Measurements from ENCODE around the gene ADGRL1.

The ADGRL1 gene

DNA sequence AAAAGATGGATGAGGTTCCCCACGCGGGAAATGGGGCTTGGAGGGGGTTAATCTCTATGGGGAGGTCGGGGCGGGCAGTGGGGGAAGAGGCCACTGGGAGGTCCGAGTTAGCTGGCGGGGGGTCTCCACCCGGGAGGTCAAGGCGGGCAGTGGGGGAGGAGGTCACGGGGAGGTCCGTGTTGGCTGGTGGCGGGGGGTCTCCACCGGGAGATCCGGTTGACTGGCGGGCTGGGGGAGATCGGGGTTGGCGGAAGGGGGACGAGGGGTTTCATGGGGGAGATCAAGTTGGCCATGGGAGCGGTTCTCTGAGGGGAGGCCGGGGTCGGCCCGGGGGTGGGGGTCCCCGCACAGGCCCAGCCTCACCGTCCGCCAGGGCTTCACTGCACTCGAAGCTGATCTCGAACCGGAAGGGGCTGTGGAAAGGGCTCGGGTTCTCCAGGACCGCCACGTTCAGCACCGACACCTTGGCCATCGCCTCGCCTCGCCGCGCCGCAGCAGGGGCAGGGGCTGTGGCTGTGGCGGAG, 69.9 kb downstream of the ADGRL1 start:
- DNase-seq = no peak

DNA sequence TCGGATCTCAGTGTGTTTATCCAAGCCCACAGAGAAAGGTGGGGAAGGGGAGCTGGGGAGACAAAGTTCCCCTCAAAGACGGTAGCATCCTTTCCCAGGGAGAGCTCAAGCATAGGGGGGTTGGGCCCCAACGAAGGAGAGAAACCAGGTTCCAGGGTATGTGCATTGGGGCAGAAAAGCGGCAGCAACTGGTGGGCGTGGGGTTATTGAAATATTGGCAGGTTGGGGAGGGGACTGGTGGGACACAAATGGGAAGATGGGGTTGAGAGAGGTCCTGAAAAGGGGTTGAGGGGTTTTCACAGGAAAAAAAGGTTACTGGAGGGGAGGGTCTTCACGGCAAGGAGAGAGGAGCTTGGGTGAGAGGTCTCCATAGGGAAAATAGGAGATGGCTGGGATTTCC, 70.6 kb downstream of the ADGRL1 start:
- DNase-seq = no peak

DNA sequence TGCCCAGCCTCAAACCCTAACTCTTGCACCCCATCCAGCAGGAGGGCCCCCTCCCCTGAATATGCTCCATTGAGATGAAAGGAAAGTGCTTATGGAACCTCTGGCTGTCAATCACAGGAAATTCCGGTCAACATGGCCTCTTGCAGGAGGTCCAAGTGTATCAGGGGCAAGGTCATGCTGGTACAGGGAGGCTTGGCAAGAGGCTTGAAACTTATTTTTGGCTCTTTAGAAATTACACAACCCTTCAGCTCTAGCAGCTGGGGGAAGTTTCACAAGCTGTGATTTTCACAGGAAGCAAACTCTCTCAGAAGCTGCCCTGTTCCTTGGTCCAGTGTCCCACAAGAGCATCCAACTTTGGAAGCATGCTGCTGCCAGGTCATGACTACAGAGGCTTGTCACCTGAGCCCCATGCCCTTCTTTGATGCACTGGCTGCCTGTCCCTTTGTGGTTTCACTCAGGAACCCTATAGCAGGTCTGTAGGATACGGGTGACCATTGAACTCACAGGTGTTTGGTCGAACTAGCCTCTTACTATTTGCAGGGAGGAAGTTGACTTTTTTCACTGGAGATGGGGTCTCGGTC, 78.0 kb downstream of the ADGRL1 start:
- DNase-seq = no peak

DNA sequence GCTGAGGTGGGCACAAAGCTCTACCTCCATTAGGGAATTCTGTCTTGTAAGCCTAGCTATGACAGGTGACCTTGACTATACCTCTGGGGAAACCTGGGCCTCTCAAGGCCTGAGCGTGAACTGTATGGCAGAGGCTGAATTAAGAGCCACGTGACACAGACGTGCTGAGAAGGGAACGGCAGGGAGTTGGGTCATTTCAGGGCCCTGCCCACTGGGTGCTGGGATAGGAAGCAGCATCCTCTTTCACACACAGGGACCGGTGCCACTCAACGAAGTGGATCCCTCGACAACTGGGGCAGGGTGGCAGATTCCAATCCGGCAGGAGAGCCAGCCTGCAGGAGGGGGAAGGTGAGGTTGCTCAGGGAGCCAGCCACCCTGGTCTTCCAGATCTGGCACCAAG, 78.8 kb downstream of the ADGRL1 start:
- no peak for DNase-seq

DNA sequence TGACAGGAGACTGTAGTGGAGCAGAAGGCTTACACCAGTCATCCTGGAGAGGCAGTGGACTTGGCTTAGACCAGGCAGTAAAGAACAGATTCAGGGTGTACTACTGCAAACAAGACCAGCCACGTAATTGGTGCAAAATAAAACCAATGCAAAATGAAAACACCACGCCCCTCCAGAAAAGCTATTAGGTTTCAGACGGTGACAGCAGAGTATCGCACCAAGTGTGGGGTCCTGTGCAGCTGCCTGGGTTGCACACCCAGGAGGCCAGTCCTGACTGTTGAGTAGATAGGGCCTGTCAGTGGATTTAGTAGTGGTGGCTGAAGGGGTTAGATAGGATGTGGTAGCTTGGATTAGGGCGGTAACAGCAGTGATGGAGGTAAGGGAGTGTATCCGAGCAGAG, 83.0 kb downstream of the ADGRL1 start:
- DNase-seq = no peak

DNA sequence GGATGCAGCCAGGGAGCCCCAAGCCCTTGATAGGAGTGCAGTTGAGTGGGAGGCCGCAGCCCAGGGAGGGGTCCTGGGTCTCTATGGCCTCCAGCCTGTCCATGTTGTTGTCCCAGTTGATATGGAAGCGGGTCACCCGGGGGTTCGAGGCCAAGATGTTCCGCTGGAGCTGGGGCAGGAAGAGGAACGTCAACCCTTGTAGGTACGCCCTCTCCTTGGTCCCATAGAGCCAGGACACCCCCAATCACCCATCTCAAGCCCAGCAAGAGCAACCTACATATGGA, 85.5 kb downstream of the ADGRL1 start:
- no peak for DNase-seq

DNA sequence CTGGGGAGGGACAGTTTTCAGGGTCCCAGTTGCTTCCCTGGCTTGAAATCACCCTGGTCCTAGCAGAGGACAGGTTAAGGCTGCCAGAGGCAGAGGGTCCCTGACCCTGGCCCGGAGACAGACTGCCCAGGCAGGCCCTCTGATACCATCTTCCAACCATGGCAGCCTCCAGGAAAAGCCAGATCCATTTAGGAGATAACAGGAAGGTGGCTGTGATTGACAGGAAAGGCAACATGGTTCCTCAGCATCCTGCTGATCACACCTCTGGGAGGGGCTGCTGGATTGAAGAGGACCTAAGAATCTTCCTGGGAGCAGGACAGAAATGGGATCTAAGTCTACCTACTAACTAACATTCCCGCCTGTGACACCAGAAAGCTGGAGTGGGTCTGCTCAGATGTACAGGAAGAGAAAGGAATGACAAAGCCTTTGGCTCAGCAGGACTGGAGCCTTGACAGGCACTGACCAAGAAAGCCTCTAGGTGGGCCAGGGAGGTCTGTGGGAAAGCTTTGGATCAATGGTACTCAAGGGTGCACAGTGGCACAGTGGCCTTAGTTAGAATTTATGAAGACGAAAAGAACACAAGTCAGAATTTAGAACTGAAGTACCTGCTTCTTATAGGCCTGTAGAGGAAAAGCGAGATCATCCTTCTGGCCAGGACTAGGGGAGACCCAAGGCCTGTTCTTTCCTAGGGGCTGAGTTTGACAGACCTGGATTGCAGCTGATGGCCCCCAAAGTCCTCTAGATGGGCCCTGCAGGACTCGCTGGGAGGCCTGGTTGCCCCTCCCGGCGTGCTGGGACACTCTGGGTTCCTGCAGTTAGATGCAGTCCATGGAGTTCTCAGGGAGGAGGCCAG, 86.1 kb downstream of the ADGRL1 start:
- no peak for DNase-seq

DNA sequence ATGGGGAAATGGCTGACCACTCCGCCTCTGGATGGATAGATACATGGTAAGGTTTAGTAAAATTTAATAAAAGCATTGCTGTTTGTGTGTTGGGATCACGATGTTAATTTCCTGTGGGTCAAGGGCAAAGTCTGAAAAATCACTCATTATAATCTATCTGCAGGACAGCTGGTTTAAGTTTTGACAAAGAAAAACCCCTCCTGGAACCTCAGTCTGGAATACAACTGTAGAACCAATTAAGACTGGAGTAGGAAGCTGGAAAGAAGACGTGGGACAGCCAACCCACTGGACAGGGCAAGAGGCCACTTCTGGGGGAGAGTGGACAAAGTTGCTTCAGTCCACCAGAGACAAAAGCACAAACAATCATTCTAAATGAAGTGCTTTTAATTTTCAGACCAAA, 86.8 kb downstream of the ADGRL1 start:
- no peak for DNase-seq

DNA sequence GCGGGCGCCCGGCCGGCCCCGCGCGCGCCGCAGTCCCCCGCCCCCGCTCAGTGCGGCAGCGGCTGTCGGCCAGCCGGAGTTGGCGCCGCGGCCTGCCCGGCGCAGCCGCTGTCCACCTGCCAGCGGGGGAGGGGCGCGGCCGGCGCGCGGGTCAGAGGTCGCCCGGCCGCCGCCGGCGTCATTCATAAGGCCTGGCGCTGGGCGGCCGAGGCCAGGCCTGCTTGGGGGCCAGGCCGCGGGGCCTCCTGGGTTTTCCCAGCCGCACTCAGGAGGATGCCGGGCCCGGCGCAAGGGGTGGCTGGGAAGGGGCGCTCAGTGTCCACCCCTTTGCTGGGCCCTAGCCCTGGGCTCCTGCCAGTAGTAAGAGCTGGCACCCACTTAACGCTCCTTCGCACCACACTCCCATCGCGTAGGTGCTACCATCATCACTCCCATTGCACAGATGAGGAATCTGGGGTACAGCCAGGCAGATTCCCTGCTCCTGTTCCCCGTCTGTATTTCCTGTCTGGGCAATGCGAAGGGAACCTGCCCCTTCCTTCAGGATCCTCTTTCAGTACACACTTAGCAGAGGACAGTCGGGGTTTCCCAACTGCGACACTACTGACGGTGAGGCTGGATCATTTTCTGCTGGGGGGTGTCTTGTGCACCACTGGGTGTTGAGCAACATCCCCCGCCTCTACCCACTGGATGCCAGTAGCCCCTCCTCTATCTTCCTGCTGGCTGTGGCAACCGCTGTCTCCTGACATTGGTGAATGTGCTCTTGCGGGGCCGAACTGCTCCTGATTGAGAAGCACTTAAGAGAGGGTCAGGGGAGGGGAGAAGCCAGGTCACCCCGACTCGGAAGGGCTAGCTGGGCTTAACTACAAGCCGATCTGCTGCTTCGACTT, 87.6 kb downstream of the ADGRL1 start:
- DNase-seq = peak; percentile 55

DNA sequence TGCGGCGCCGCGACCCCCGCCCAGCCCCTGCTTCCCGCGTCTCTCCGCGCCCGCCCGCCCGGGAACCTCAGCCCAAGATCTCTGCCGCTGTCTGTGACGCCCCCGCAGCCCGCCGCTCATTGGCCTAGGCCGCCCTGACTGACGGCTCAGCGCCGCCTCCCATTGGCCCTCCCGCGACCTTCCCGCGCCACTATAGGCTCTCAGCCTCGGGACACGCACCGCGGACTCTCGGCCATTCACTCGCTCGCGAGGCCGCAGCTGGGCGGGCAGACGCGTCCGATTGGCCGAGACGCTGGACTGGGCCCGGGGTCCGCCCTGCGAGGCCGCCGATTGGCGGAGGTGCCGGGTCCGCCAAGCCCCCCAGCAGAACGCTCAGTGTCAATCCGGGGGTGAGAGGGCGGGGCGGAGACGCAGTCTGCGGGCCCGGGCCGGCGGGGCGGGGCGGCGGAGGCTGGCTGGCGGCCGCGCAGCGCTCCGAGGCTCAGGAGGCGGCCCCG, 88.3 kb downstream of the ADGRL1 start, which contains the start of gene PRKACA:
Gene PRKACA, minus strand, starts transcription at position 95 of the 497 bp plus-strand sequence. CDS start 215 bp downstream, outside the sequence.
- DNase-seq = peak; percentile 100

DNA sequence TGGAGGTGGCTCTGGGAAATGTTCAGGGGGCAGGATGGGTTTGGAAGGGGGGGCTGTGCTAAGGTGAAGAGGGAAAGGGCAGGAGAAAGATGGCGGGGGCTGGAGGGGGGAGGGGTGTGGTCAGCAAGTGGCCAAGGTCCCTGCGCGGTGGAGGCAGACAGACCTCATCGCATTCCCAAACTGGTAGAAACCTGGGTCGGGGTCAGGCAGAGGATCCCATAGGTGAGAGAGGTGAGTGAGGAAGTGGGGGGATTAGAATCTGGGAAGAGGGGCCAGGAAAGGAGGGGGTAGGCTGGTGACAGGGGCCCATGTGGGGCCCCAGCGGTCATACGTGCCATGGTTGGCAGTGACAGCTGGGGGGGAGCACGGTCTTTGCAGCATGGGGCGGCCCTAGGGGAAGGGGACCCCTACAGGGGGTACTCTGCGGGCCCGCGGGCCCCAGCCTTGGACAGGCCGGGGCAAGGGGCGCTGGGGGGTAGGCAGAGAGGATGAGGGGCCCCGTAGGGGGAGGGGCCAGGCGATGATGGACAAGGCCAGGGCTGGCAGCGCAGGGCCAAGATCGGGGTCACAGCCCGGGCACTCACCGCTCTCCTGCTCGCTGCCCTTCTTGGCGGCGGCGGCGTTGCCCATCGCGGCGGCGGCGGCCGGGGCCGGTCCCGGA, 88.9 kb downstream of the ADGRL1 start:
- no peak for DNase-seq

DNA sequence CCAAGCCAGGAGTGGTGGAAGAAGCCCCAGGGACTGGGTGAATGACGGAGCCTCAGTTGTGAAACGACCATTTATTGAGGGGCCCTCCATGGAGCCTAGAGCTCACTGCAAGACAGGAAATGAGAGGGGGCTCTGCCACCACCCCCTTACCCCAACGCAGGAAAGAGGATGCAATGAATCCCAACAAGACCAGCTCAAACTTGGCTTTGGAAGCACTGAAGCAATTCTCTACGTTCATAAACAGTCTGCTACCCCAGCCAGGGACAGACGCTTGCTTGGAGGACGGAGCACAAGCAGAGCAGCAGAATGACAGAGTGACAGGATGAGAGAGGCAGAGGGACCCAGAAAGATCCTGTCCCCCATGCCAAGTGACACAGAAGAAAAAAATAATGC, 89.4 kb downstream of the ADGRL1 start:
- no peak for DNase-seq

DNA sequence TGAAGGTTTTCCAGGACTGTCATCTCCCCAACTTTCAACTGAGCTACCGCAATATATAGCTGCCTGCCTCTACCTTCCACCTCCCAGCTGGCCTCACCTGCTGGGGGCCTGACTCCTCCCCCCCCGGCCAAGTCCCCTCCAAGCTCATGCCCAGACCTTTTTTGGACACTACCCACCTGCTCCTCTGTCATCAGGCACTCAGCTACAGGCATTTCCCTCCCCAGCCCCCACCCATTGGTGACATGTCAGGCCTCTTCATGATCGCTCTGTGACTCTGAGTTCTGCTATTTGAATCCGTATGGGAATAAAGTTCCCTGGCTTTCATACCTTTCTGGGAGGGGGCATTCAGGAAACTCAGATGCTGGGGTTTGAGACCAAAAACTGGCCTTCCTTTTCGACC, 90.2 kb downstream of the ADGRL1 start:
- no peak for DNase-seq

DNA sequence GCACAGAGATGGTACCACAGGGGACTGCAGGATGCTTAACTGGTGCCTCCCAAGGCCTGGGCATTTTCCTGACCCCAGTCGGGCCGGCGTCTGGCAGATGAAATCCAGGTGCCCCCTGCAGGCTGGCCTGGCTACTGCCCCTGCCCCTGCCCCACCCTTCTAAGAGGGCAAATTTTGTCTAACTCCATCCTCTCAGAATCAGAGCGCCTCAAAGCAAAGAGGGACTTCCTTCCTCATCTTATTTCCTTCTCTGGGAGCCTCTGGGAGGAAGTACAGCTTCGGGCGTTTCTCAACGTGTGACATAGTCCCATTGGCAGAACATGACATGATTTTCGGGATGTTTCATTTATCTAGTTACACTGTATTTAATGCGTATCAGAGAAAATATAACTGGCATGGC, 91.1 kb downstream of the ADGRL1 start:
- peak; percentile 69 for DNase-seq

DNA sequence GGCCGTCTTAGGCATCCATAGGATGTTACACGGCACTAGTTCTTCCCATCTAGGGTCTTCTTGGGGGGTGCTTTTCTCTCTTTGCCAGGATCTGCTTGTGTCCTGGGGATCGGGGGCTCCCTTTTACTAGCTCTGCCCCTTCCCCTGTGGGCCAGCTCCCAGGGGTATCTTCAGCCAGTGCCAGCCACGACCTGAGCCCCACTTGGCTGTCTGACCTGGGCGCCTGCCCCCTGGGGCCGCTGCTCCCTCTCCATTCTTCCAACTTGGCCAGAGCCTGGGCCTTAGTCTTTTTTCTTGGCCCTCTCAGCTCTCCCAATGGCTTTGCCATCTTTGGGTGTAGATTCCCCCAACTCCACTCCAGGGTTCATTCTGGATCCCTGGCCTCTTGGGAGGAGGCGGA, 91.5 kb downstream of the ADGRL1 start:
- DNase-seq = no peak

DNA sequence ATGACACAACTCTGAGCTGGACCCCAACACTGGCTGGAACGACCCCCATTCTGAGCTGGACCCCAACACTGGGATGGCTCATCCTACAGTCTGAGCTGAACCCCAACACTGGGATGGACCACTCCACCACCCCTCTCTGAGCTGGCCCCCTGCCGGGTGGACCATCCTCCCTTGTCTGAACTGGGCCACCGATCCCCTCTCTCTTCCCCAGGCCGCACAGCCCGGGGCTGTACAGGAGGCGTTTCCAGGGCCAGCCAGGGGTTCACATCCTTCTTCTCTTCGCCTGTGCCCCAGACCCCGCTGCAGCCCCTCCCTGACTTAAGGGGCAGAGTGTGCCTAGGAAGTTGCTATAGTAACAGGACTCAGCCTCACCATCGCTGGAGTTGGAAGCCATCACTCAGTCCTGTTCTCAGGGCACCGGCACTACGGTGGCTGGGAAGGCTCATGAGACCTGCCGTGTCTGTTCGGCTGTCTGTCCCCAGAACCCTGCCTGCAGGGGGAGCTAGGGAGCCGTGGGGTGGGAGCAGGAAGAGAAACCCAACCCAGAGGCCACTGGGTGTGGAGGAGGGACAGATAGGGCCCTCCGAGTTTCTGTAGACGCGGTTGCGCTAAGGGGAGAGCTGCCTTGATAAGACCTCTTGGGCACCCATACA, 92.1 kb downstream of the ADGRL1 start:
- DNase-seq = no peak

DNA sequence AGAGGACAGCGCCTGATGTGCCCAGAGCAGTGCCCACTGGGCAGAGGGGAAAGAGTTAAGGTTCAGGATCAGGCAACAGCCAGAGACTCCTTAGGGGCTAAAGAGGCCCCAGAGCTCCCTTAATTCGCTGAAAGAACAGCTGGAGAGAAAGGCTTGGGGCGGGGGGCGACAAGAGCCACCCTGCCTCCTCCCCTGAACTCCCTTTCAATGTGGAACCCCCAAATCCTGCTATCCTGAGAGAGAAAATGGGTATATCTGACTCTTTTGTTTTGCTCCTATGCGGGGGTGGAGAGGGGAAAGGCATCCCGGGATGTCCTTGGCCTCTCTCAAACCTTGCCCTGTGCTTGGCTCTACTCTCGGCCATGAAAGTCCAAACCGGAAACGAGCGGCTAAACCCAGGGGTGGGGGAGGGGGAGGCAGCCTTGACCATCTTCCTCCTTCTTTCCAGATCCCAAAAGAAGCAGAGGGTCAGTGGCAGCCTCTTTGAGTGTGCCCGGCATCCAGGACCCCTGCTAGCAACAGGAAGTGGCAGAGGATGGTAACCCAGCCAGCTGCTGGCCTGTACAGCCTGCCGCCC, 93.1 kb downstream of the ADGRL1 start:
- no peak for DNase-seq

DNA sequence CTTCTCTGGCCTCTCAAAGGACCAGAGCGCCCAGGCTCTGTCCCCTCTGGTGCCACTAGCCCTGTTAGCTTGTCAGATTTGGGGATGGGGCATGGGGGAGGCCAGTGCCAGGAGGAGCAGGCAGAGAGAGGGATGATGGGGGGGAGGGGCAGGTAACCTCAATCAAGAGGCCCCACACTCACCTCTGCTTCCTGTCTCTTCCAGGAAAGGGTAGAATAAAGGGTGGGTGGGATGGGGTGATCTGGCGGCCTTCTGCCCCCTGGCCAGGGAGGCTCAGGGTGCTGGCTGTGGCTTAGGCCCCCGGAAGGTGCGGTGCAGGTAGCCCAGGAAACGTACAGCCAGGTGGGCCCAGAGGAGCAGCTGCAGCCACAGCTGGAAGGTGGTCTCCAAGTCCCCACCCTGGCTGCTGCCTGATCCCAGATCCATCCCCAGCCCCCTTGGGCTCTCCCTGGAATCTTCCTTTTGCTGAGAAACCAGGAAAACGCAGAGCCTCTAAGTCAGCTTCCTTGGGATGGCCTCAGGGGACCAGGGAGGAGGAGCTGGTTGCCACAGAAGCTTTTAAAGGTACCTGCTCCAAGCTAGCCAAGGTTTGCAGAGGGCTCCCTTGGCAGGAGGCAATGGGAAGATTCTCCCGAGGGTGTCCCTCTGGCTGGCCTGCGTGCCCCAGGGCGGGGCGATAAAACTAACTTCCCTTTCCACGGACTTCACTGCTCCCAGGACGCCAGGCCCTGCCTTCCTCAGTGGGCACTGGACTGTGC, 93.7 kb downstream of the ADGRL1 start:
- no peak for DNase-seq

DNA sequence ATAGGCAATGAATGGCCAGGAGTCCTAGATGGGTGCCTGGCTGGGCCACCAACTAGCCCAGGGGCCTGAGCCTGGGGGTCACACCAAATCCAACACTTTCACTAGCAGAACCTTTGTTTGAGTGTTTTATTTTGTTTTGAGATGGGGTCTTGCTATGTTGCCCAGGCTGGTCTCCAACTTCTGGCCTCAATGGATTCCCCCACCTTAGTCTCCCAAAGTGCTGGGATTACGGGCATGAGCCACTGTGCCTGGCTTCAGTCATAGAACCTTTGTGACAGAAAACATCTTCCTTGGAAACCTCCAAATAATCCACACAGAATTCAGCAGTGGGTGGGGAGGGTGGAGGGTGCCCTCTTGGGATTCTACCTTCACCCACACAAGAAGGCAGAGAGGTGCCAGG, 94.5 kb downstream of the ADGRL1 start:
- DNase-seq = no peak

DNA sequence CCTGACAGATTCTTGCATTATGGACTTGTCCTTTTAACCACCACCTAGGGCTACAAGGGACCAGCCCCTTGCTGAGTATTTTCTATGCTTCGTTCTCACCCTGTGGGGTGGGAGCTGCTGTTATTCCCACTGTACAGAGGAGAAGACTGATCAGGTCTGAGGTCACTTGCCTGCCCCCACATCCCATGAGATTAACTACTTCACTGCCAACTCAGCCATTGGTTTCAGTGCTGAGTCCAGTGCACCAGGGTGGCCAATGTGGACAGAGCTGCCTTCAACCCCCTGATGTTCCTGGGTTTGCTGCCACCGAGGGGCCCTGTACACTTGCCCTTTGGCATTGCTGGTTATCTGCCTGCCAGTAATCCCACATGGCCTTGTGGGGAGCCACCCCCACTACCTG, 95.3 kb downstream of the ADGRL1 start:
- DNase-seq = no peak
